K562 (cell line): ENCODE data around the gene DCLK2. TPM values are rescaled to one million over a fixed set of nuclear protein-coding genes. Genes with fewer than 3 reads are reported as not detected.

Experiments
- ATAC-seq: fragments of 200-7000 bp; cut with Tn5 transposase; 3 replicates; pipeline ENCODE4 v1.9.1; 2020; ENCODE audit warnings: moderate library complexity
- BruUV-seq: library from RNA; stranded (reverse); fragments of 400-500 nt; replicated peaks from 2 replicates; lab custom pipeline; 2021; lab: Mats Ljungman, UMichigan
- CTCF ChIA-PET: fragments of 300-600 bp; formaldehyde crosslinking; extraction: SDS; loops from one replicate; lab custom pipeline; 2021; ENCODE audit warnings: low intra/inter-chr PET ratio; lab: Yijun Ruan, JAX
- POLR2A ChIA-PET: fragments of 300-600, 350-650 bp; sonication (Branson Sonifier 250); formaldehyde crosslinking; extraction: SDS; loops from one replicate; lab custom pipeline; 2021; ENCODE audit warnings: antibody characterized with exemption, inconsistent platforms; lab: Yijun Ruan, JAX
- DNase-seq, 4 experiments: peaks; one replicate each; pipeline versions ENCODE4 v3.0.0 to v3.0.0-alpha.2; 2011 to 2018; ENCODE audit warnings: low spot score in 3 of 4, mixed read lengths in 3 of 4; ENCODE audit errors: extremely low read depth in 1 of 4
- FAIRE-seq: peaks from 2 replicates; lab custom pipeline; 2011; peaks lifted over from hg19 to GRCh38; lab: Jason Lieb, UNC
- H2AFZ ChIP-seq: 2 replicates; pipeline ENCODE4 v1.6.0; 2011; ENCODE audit warnings: low read depth, low read length, control low read depth, inconsistent platforms
- H3K27ac ChIP-seq: fragments of 200-600 bp; 3 replicates; pipeline ENCODE4 v1.8.0; 2011; ENCODE audit warnings: low read depth, mild to moderate bottlenecking, control low read depth, inconsistent platforms, low read length, moderate library complexity, mixed read lengths; ENCODE audit errors: extremely low read depth
- H3K27me3 ChIP-seq, 2 experiments: fragments of 300-600 bp in 1 of 2; 2 replicates in 1 of 2; 3 replicates in 1 of 2; pipeline versions ENCODE4 v1.6.0 to v1.8.0; 2011; ENCODE audit warnings: inconsistent platforms in 2 of 2, low read length in 2 of 2, mild to moderate bottlenecking in 1 of 2, mixed read lengths in 1 of 2, moderate library complexity in 1 of 2; ENCODE audit not compliant: control insufficient read depth in 2 of 2, insufficient read depth in 2 of 2
- H3K36me3 ChIP-seq: fragments of 300-600 bp; 3 replicates; pipeline ENCODE4 v1.8.0; 2011; ENCODE audit warnings: mild to moderate bottlenecking, low read length, inconsistent platforms; ENCODE audit not compliant: control insufficient read depth, insufficient read depth
- H3K4me1 ChIP-seq, 2 experiments: fragments of 200-600 bp in 1 of 2; replicated peaks in 1 of 2; 2 replicates in 1 of 2; 3 replicates in 1 of 2; pipeline versions ENCODE4 v1.5.1 to v1.8.0; 2011; ENCODE audit warnings: inconsistent platforms in 2 of 2, low read length in 2 of 2, mild to moderate bottlenecking in 1 of 2, mixed read lengths in 1 of 2, moderate library complexity in 1 of 2; ENCODE audit not compliant: control insufficient read depth in 2 of 2, insufficient read depth in 2 of 2
- H3K4me2 ChIP-seq: 2 replicates; pipeline ENCODE4 v1.6.1; 2011; ENCODE audit warnings: low read length, control low read depth, inconsistent platforms, mixed read lengths; ENCODE audit not compliant: insufficient read depth
- H3K4me3 ChIP-seq: fragments of 200-600 bp; sonication (generic), shearing (Covaris generic); 2 replicates; pipeline ENCODE4 v1.5.1; 2016; ENCODE audit warnings: control low read depth, inconsistent platforms
- H3K79me2 ChIP-seq: fragments of 200-600 bp; 3 replicates; pipeline ENCODE4 v1.8.0; 2011; ENCODE audit warnings: low read length, inconsistent platforms; ENCODE audit not compliant: control insufficient read depth, insufficient read depth
- H3K9ac ChIP-seq, 2 experiments: 2 replicates each; pipeline versions ENCODE4 v1.6.0 to v1.6.1; 2011; ENCODE audit warnings: low read depth in 2 of 2, low read length in 2 of 2, control low read depth in 1 of 2, inconsistent platforms in 1 of 2, mild to moderate bottlenecking in 1 of 2, mixed read lengths in 1 of 2; ENCODE audit not compliant: insufficient read depth in 1 of 2
- H3K9me1 ChIP-seq: one replicate; pipeline ENCODE4 v1.6.0; 2011; ENCODE audit warnings: inconsistent platforms, mild to moderate bottlenecking, low read length, moderate library complexity; ENCODE audit not compliant: control insufficient read depth, insufficient read depth
- H3K9me3 ChIP-seq: replicated peaks from 2 replicates; pipeline ENCODE4 v1.5.1; 2011; ENCODE audit warnings: low read depth, low read length, inconsistent platforms; ENCODE audit not compliant: control insufficient read depth, insufficient read depth
- H4K20me1 ChIP-seq: replicated peaks from 2 replicates; pipeline ENCODE4 v1.6.1; 2011; ENCODE audit warnings: low read length, inconsistent platforms, mixed read lengths; ENCODE audit not compliant: control insufficient read depth, insufficient read depth
- CBFA2T2 ChIP-seq: fragments of 450-650 bp; conservative IDR thresholded peaks from 2 replicates; pipeline ENCODE4 v1.6.1; 2017; ENCODE audit warnings: mild to moderate bottlenecking
- CLOCK ChIP-seq: fragments of 250-450 bp; sonication (Bioruptor Pico); IDR thresholded peaks from 2 replicates; pipeline ENCODE4 v1.4.0; 2020; ENCODE audit warnings: mild to moderate bottlenecking, moderate library complexity, borderline replicate concordance
- CTBP1 ChIP-seq: fragments of 450-650 bp; IDR thresholded peaks from 2 replicates; pipeline ENCODE4 v1.6.1; 2016; ENCODE audit warnings: borderline replicate concordance
- HMG20A ChIP-seq: fragments of 450-650 bp; formaldehyde crosslinking; conservative IDR thresholded peaks from 2 replicates; pipeline ENCODE4 v1.4.0; 2020; ENCODE audit warnings: mild to moderate bottlenecking, mixed read lengths
- MTA2 ChIP-seq: fragments of 450-650 bp; IDR thresholded peaks from 2 replicates; pipeline ENCODE4 v1.6.1; 2016; ENCODE audit warnings: low read depth
- RBM15 ChIP-seq: fragments of 200-400 bp; formaldehyde crosslinking; IDR thresholded peaks from 2 replicates; pipeline ENCODE4 v1.6.1; 2018; ENCODE audit warnings: mild to moderate bottlenecking, low read length, moderate library complexity; ENCODE audit not compliant: insufficient read depth
- RBM25 ChIP-seq: fragments of 200-400 bp; formaldehyde crosslinking; IDR thresholded peaks from 2 replicates; pipeline ENCODE4 v1.6.1; 2018; ENCODE audit warnings: low read length, low read depth, moderate library complexity; ENCODE audit not compliant: severe bottlenecking
- SLC30A9 ChIP-seq: fragments of 250-450 bp; sonication (Bioruptor Pico); IDR thresholded peaks from 2 replicates; pipeline ENCODE4 v1.8.0; 2022; ENCODE audit warnings: mild to moderate bottlenecking, moderate library complexity
- STAT5B ChIP-seq: fragments of 250-450 bp; sonication (Bioruptor Pico); IDR thresholded peaks from 2 replicates; pipeline ENCODE4 v1.8.0; 2021; ENCODE audit warnings: mild to moderate bottlenecking, inconsistent platforms
- ZFP1 ChIP-seq: fragments of 450-650 bp; formaldehyde crosslinking; IDR thresholded peaks from 2 replicates; pipeline ENCODE4 v1.4.0; 2020; ENCODE audit warnings: mild to moderate bottlenecking, mixed read lengths
- ZNF354B ChIP-seq: fragments of 250-450 bp; sonication (Bioruptor Pico); IDR thresholded peaks from 2 replicates; pipeline ENCODE4 v1.4.0; 2020
- ZNF609 ChIP-seq: sonication (generic); formaldehyde crosslinking; IDR thresholded peaks from 2 replicates; pipeline ENCODE4 v1.8.1; 2023; ENCODE audit warnings: missing genetic modification reagents, mild to moderate bottlenecking, borderline replicate concordance
- WGBS: fragments of 100-300 bp; shearing (Covaris generic); methylation state at CpG from one replicate; pipeline ENCODE4 v1.1.6; 2016; ENCODE audit warnings: low coverage, mixed read lengths; ENCODE audit not compliant: insufficient coverage; ENCODE audit errors: missing lambda C conversion rate; 5-methylcytosine and 5-hydroxymethylcytosine counted together
- in situ Hi-C: fragments of 300-500 bp; cut with MboI; formaldehyde crosslinking; loops from 4 replicates; pipeline ENCODE4 v1.15.0; 2018; ENCODE audit warnings: inconsistent platforms, mixed read lengths
- intact Hi-C: fragments of 100-400 bp; cut with micrococcal nuclease; formaldehyde crosslinking; loops from 2 replicates; pipeline ENCODE4 v1.14.2; 2022
- polyA plus RNA-seq, 8 experiments: library from polyadenylated mRNA; depleted of rRNA in 4 of 8; stranded (reverse) in 5 of 8; unstranded in 3 of 8; fragments of >200 nt; fragmentation: Nextera tagmentation in 2 of 8; fragmentation: Illumina TruSeq in 1 of 8; extraction: Ambion mirVana in 2 of 8; extraction: Trizol in 1 of 8; gene quantifications; 2 replicates each; pipeline versions ENCODE4 v1.2.1 to v1.2.3, GENCODE V29; 2011 to 2014; ENCODE audit warnings: inconsistent platforms in 1 of 8, missing spikeins in 1 of 8
- total RNA-seq, 7 experiments: library from RNA; depleted of rRNA in 6 of 7; stranded (reverse); fragments of >200 nt in 6 of 7; fragmentation: Illumina TruSeq in 2 of 7; extraction: Trizol in 2 of 7; gene quantifications; 2 replicates each; pipeline versions ENCODE4 v1.2.1 to v1.2.3, GENCODE V29; 2011 to 2021; ENCODE audit warnings: low replicate concordance in 1 of 7
- TF ChIP-seq, protein P1 (sequence below), 2 experiments: fragments of 450-650 bp in 1 of 2; IDR thresholded peaks; 2 replicates each; pipeline ENCODE4 v1.6.1; 2011 to 2017; ENCODE audit warnings: low read depth in 2 of 2, antibody characterized with exemption in 1 of 2, borderline replicate concordance in 1 of 2, low read length in 1 of 2, mild to moderate bottlenecking in 1 of 2, mixed read lengths in 1 of 2; ENCODE audit not compliant: control insufficient read depth in 1 of 2

The DCLK2 gene
- total and polyA plus RNA-seq, 9 of the 15 experiments (the other 6 are each of a cell fraction or from before 2014, with no cell fraction given) = not detected

GRCh38 chr4:150051111-150051510, 27.1 kb upstream of the DCLK2 start:
- Histone ChIP-seq H3K4me1 (no peaks in the 10 kb centered on the region), H3K9me1 (no peaks in the 10 kb centered on the region), H2AFZ (no peak overlapping the region), H3K4me3 (no peak overlapping the region), H3K4me2 (no peak overlapping the region), H3K79me2 (no peaks in the 10 kb centered on the region), H3K9ac (no peak overlapping the region), H3K9me3 (no peaks in the 10 kb centered on the region), H3K27me3 (no peaks in the 10 kb centered on the region), H3K27ac (no peak overlapping the region), H4K20me1 (no peaks in the 10 kb centered on the region), H3K36me3 (no peaks in the 10 kb centered on the region)
- DNase-seq (no peak), ATAC-seq (no peak), FAIRE-seq (no peak)
- ChIA-PET CTCF (no interaction called here), POLR2A (no interaction called here)
- in situ Hi-C loops (no loop called here), intact Hi-C loops (no loop called here)
- BruUV-seq = no TSS peak
- WGBS = 0% methylated on average over 3 of the region's 3 CpGs
- TF ChIP-seq CTBP1 (no peak), ZFP1 (CRISPR knock-in tag) (no peak), ZNF354B (no peak), ZNF609 (CRISPR knock-in tag) (no peak), RBM25 (no peak), CLOCK (no peak), MTA2 (no peak), CBFA2T2 (no peak), RBM15 (no peak), STAT5B (CRISPR knock-in tag) (no peak), SLC30A9 (CRISPR knock-in tag) (no peak), HMG20A (CRISPR knock-in tag) (no peak)
- TF ChIP-seq, protein P1, sequence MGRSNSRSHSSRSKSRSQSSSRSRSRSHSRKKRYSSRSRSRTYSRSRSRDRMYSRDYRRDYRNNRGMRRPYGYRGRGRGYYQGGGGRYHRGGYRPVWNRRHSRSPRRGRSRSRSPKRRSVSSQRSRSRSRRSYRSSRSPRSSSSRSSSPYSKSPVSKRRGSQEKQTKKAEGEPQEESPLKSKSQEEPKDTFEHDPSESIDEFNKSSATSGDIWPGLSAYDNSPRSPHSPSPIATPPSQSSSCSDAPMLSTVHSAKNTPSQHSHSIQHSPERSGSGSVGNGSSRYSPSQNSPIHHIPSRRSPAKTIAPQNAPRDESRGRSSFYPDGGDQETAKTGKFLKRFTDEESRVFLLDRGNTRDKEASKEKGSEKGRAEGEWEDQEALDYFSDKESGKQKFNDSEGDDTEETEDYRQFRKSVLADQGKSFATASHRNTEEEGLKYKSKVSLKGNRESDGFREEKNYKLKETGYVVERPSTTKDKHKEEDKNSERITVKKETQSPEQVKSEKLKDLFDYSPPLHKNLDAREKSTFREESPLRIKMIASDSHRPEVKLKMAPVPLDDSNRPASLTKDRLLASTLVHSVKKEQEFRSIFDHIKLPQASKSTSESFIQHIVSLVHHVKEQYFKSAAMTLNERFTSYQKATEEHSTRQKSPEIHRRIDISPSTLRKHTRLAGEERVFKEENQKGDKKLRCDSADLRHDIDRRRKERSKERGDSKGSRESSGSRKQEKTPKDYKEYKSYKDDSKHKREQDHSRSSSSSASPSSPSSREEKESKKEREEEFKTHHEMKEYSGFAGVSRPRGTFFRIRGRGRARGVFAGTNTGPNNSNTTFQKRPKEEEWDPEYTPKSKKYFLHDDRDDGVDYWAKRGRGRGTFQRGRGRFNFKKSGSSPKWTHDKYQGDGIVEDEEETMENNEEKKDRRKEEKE (IDR thresholded peaks at IDR 0.05; ENCODE audit: borderline replicate concordance in 1 of 2, control insufficient read depth in 1 of 2, low read depth in 2 of 2, low read length in 1 of 2) = no peak
